Ovary (tissue), 9 donors: ENCODE data around the gene CRAMP1. TPM values are rescaled to one million over a fixed set of nuclear protein-coding genes. Genes with fewer than 3 reads are reported as not detected.

Source experiments
- DNase-seq, 5 donors: peaks; one replicate each; pipeline ENCODE4 v3.0.0-alpha.2; 2019 to 2020
- H3K27ac ChIP-seq, 2 donors: fragments of 200-600 bp; one replicate each; pipeline versions ENCODE4 v1.5.1 to v1.8.0; 2019 to 2022
- H3K27me3 ChIP-seq: fragments of 200-600 bp; one replicate; pipeline ENCODE4 v1.8.0; 2022
- H3K36me3 ChIP-seq: fragments of 200-600 bp; sonication (generic); one replicate; pipeline ENCODE4 v1.5.1; 2019
- H3K4me1 ChIP-seq: one replicate; pipeline ENCODE4 v1.8.1; 2013; ENCODE audit warnings: mild to moderate bottlenecking, moderate library complexity; ENCODE audit not compliant: insufficient read depth
- H3K4me3 ChIP-seq: fragments of 200-600 bp; sonication (generic); one replicate; pipeline ENCODE4 v1.5.1; 2017
- H3K9me3 ChIP-seq, 2 donors: fragments of 200-600 bp in 1 of 2; sonication (generic) in 1 of 2; one replicate each; pipeline versions ENCODE4 v1.5.1 to v1.8.1; 2013 to 2019; ENCODE audit warnings: mild to moderate bottlenecking in 1 of 2, moderate library complexity in 1 of 2
- CTCF ChIP-seq, 3 donors: fragments of 450-650 bp in 2 of 3; fragments of 200-600 bp in 1 of 3; IDR thresholded peaks; one replicate each; pipeline versions ENCODE4 v1.5.1 to v1.8.0; 2016 to 2022; ENCODE audit warnings: antibody characterized with exemption in 3 of 3, mild to moderate bottlenecking in 1 of 3
- EP300 ChIP-seq: sonication (generic); formaldehyde crosslinking; IDR thresholded peaks from one replicate; pipeline ENCODE4 v1.6.1; 2017; ENCODE audit warnings: antibody characterized with exemption
- POLR2A ChIP-seq: fragments of 450-650 bp; IDR thresholded peaks from one replicate; pipeline ENCODE4 v1.6.1; 2017; ENCODE audit warnings: antibody characterized with exemption, mild to moderate bottlenecking, moderate library complexity
- WGBS, 3 donors: extraction: QIAGEN DNeasy Blood & Tissue Kit in 1 of 3; methylation state at CpG; one replicate each; pipeline versions ENCODE4 v1.1.5 to v1.1.7; 2013 to 2017; 5-methylcytosine and 5-hydroxymethylcytosine counted together
- intact Hi-C, 4 donors: fragments of 100-400 bp; cut with DNase I; formaldehyde crosslinking; loops; one replicate each; pipeline versions ENCODE4 v1.11.0 to v1.15.1; 2022 to 2023
- polyA plus RNA-seq, 2 donors: library from polyadenylated mRNA; stranded (reverse); fragments of 200-250 nt in 1 of 2; fragments of 350-450 nt in 1 of 2; fragmentation: Illumina TruSeq in 1 of 2; extraction: RNeasy Lipid Tissue Mini Kit (QIAGEN cat#74804) in 1 of 2; gene quantifications; one replicate each; pipeline ENCODE4 v1.2.3, GENCODE V29; 2013 to 2014
- total RNA-seq, 7 donors: library from RNA; depleted of rRNA in 2 of 7; stranded (reverse); fragments of >200 nt in 2 of 7; fragmentation: NEBNext Ultra II Directional in 3 of 7; extraction: Animal tissue kit (Norgen Biotek cat#: 25700) in 3 of 7; gene quantifications; one replicate each; pipeline versions ENCODE4 v1.1.0 to v1.2.4, GENCODE V29; 2016 to 2023
- donor health status: DM: no; HTN: no; CAD: no; lungs with moderate emphysema.
- donor health status: DM: no; HTN: no; CAD: no.
- donor health status: Bipolar disorder and iron deficiency.
- donor health status: DM: yes; HTN: yes; CAD: no.
- donor health status: DM: no; HTN: no; CAD: no.
- donor health status: DM: yes; HTN: yes; CAD: no.

Gene CRAMP1
- total and polyA plus RNA-seq, 9 donors, result 6.9 to 21.0 (median 17.4) TPM

DNA sequence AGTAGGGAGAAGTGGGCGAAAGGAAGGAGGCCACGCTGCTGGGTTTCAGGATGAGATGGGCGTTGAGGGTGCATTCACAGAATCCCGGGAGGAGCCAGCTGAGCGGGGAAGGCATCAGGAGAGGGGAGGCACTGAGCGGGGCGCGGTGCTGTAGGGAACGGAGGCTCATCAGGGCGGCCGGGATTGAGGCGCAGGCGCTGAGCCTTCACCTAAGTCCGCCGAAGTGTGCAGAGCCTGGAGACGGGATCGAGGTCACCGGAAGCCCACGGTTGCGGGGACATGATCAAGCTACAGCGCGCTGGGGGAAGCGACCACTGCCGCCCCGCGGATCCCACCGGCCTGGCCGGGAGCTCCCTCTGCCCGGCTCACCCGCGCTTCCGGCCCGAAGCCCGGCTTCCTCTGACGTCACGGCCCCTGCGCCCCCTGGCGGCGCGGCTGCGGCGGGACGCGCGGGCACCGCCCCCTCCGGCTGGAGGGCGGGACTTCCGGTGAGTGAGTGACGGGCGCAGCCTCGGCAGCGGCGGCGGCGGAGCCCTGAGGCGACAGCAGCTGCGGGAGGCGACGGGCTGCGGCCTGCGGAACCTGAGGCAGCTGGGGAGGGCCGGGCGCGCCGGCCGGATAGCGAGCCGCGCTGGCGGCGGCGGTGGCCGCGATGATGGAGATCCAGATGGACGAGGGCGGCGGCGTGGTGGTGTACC, 93.7 kb downstream of the CRAMP1 start, which contains the start of gene MAPK8IP3:
Gene MAPK8IP3, plus strand, starts transcription at position 508 of the 698 bp plus-strand sequence. Its CDS starts 145 bp downstream, at position 653.
- peak; percentile 88 to 98 (median 93) for DNase-seq
- peaks cover 14% of the 10 kb centered on the region for H3K4me1 ChIP-seq
- H3K27me3 ChIP-seq, result no peaks in the 10 kb centered on the region
- H3K27ac ChIP-seq, result peak within 1 kb of the TSS in 1 of 2 donors; percentile 85
- peak within 1 kb of the TSS; percentile 91 for H3K4me3 ChIP-seq
- TF ChIP-seq EP300 (no peak), POLR2A (peak; percentile 93), CTCF (IDR thresholded peaks at IDR 0.05) (peak; percentile 91 to 100 (median 100))
- intact Hi-C loops, result loop anchor here in 2 of 4 donors (2.0 to 10.0 kb wide), 3 partner anchors 27 to 94 kb away; partner anchors contain the start of genes CRAMP1 (in 2 of the 2), IFT140 (in 2 of the 2) and JPT2 (in 1 of the 2)
- no peaks in the 10 kb centered on the region for H3K36me3 ChIP-seq
- 0% methylated on average over 47 to 79 of the region's 79 CpGs for WGBS, 3 donors
- H3K9me3 ChIP-seq, result no peaks in the 10 kb centered on the region

DNA sequence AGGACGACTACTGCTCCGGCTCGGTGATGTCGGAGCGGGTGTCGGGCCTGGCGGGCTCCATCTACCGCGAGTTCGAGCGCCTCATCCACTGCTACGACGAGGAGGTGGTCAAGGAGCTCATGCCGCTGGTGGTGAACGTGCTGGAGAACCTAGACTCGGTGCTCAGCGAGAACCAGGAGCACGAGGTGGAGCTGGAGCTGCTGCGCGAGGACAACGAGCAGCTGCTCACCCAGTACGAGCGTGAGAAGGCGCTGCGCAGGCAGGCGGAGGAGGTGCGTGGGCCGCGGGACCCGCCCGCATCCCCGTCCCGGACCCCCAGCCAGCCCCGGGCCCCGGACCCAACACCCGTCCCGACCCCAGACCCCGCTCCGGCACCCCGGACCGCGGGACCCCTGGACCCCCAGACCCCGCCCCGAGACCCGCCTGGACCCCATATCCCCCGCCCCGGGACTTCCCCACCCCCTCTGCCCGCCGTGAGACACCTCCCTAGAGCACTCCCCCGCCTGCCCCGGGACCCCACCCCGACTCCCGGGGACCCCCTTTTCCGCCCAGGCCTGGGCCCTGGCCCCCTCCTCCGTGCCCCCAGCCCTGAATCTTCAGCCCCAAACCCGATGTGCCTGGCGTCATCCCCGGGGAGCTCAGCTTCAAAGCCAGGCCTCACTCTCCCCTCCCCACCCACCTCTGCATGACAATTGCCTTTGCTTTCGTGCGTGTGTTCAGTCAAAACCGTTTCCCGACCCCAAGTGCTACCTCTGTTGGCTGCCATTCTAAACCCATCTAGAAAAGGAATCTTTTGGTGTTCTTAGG, 94.4 kb downstream of the CRAMP1 start:
- intact Hi-C loops, result loop anchor here in 2 of 4 donors (2.0 to 10.0 kb wide), 3 partner anchors 28 to 94 kb away; partner anchors contain the start of genes CRAMP1 (in 2 of the 2), IFT140 (in 2 of the 2) and JPT2 (in 1 of the 2)
- peak in 3 of 5 donors; percentile 33 to 46 (median 43) for DNase-seq
- no peaks in the 10 kb centered on the region for H3K36me3 ChIP-seq
- no peaks in the 10 kb centered on the region for H3K9me3 ChIP-seq
- H3K4me1 ChIP-seq, result peaks cover 13% of the 10 kb centered on the region
- peak overlapping the region; percentile 91 for H3K4me3 ChIP-seq
- no peak for TF ChIP-seq POLR2A
- no peak for TF ChIP-seq CTCF (IDR thresholded peaks at IDR 0.05)
- no peak for TF ChIP-seq EP300
- 0 to 1% (median 1%) methylated on average over 37 to 62 of the region's 62 CpGs for WGBS, 3 donors
- no peaks in the 10 kb centered on the region for H3K27me3 ChIP-seq
- peak overlapping the region in 1 of 2 donors; percentile 85 for H3K27ac ChIP-seq

DNA sequence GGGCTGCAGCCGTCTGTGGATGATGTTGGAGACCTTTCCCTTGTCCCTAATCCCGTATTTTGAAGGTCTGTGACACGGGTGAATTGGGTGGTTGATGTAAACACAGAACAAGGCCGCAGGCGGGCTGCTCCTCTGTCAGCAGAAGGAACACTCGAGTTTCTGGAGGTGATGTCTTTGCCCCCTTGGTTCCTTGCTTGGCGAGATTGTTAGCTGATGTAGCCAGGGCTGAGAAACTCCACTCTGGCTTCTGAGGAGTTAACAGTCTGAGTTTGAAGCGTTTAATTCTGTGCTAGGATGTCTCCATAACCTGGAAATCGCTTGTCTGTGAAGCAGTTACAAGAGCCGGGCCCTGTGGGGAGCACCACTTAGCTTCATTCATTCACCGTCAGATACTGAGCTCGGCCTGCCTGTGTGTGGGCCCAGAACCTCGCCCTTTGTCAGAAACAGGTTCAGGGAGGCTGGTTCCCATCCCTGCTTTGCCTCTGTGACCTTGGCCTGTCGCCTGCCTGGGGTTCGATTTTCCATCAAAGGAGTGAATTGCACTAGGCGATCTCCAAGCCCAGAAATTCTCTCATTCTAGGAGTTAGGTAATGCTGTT, 95.1 kb downstream of the CRAMP1 start:
- TF ChIP-seq EP300, result no peak
- TF ChIP-seq CTCF (IDR thresholded peaks at IDR 0.05), result no peak
- TF ChIP-seq POLR2A, result no peak
- Histone ChIP-seq H3K4me1 (peaks cover 14% of the 10 kb centered on the region), H3K27me3 (no peaks in the 10 kb centered on the region), H3K27ac (no peak overlapping the region), H3K4me3 (peak overlapping the region; percentile 91), H3K9me3 (no peaks in the 10 kb centered on the region), H3K36me3 (no peaks in the 10 kb centered on the region)
- intact Hi-C loops, result loop anchor here in 2 of 4 donors (2.0 to 10.0 kb wide), 3 partner anchors 28 to 95 kb away; partner anchors contain the start of genes CRAMP1 (in 2 of the 2), IFT140 (in 2 of the 2) and JPT2 (in 1 of the 2)
- no peak for DNase-seq
- WGBS, 3 donors, result 7 to 10% (median 8%) methylated on average over 16 of the region's 16 CpGs
